ENCODE results near the gene NUFIP2.
"Not testable (repeated sequence)": the region's sequence is repeated elsewhere in the genome, so short reads cannot be mapped to it uniquely, and the experiment has no call there.

The NUFIP2 gene

GRCh38 chr17:29279397-29280070 is 14.4 kb downstream of the NUFIP2 start:
- no peak for DNase-seq (ENCODE audit: low read depth)

- no peak for DNase-seq (ENCODE audit: low read depth)
Observed at GRCh38 chr17:29278692-29279091, 15.3 kb downstream of the NUFIP2 start.

GRCh38 chr17:29273924-29274323 is 20.0 kb downstream of the NUFIP2 start:
- DNase-seq (ENCODE audit: low read depth): no peak

- DNase-seq (ENCODE audit: low read depth): not testable (repeated sequence)
Observed at GRCh38 chr17:29271980-29272379, 22.0 kb downstream of the NUFIP2 start.

GRCh38 chr17:29263916-29264315 is 30.0 kb downstream of the NUFIP2 start:
- DNase-seq (ENCODE audit: low read depth): no peak

- no peak for DNase-seq (ENCODE audit: low read depth)
Observed at GRCh38 chr17:29257756-29258155, 36.2 kb downstream of the NUFIP2 start.

GRCh38 chr17:29256735-29257466 is 37.0 kb downstream of the NUFIP2 start:
- DNase-seq (ENCODE audit: low read depth): no peak

- DNase-seq (ENCODE audit: low read depth): no peak
Observed at GRCh38 chr17:29255926-29256522, 37.9 kb downstream of the NUFIP2 start.

- no peak for DNase-seq (ENCODE audit: low read depth)
Observed at GRCh38 chr17:29253037-29253436, 40.9 kb downstream of the NUFIP2 start.

GRCh38 chr17:29252101-29252791 is 41.7 kb downstream of the NUFIP2 start:
- DNase-seq (ENCODE audit: low read depth): no peak

GRCh38 chr17:29251184-29251583 is 42.8 kb downstream of the NUFIP2 start:
- no peak for DNase-seq (ENCODE audit: low read depth)

- DNase-seq (ENCODE audit: low read depth): no peak
Observed at GRCh38 chr17:29250666-29251065, 43.3 kb downstream of the NUFIP2 start.

GRCh38 chr17:29248845-29249244 is 45.1 kb downstream of the NUFIP2 start:
- no peak for DNase-seq (ENCODE audit: low read depth)

GRCh38 chr17:29247219-29247618 is 46.7 kb downstream of the NUFIP2 start:
- no peak for DNase-seq (ENCODE audit: low read depth)

GRCh38 chr17:29246628-29247027 is 47.3 kb downstream of the NUFIP2 start, which contains the start of gene CRYBA1:
Gene CRYBA1 (plus strand): TSS chr17:29246859. CDS start chr17:29246864, 5 bp downstream.
- no peak for DNase-seq (ENCODE audit: low read depth)

GRCh38 chr17:29245401-29245800 is 48.5 kb downstream of the NUFIP2 start:
- no peak for DNase-seq (ENCODE audit: low read depth)

GRCh38 chr17:29243792-29244191 is 50.2 kb downstream of the NUFIP2 start:
- DNase-seq (ENCODE audit: low read depth): no peak

GRCh38 chr17:29242790-29243189 is 51.2 kb downstream of the NUFIP2 start:
- no peak for DNase-seq (ENCODE audit: low read depth)

- DNase-seq (ENCODE audit: low read depth): no peak
Observed at GRCh38 chr17:29242051-29242450, 51.9 kb downstream of the NUFIP2 start.

- DNase-seq (ENCODE audit: low read depth): peak; percentile 12
Observed at GRCh38 chr17:29240968-29241963, 52.7 kb downstream of the NUFIP2 start.

GRCh38 chr17:29240477-29240876 is 53.5 kb downstream of the NUFIP2 start:
- DNase-seq (ENCODE audit: low read depth): no peak
